HepG2 (cell line): Measurements from ENCODE around the gene TADA2B. TPM values are rescaled to one million over a fixed set of nuclear protein-coding genes. Genes with fewer than 3 reads are reported as not detected.

Experiments used
- AHDC1 ChIP-seq: sonication (generic); formaldehyde crosslinking; IDR thresholded peaks from 2 replicates; pipeline ENCODE4 v1.5.1; 2020; ENCODE audit warnings: mild to moderate bottlenecking, missing genetic modification reagents, borderline replicate concordance
- CREB3 ChIP-seq: sonication (generic); formaldehyde crosslinking; IDR thresholded peaks from 2 replicates; pipeline ENCODE4 v1.5.0; 2020; ENCODE audit warnings: missing genetic modification reagents
- FOSL1 ChIP-seq: sonication (generic); formaldehyde crosslinking; IDR thresholded peaks from 2 replicates; pipeline ENCODE4 v1.9.0; 2021; ENCODE audit warnings: missing genetic modification reagents, borderline replicate concordance
- FOXA3 ChIP-seq: IDR thresholded peaks from 2 replicates; pipeline ENCODE4 v1.6.1; 2016; ENCODE audit warnings: missing genetic modification reagents, missing compliant biosample characterization
- GLI4 ChIP-seq: sonication (generic); formaldehyde crosslinking; IDR thresholded peaks from 2 replicates; pipeline ENCODE4 v1.5.1; 2020; ENCODE audit warnings: missing genetic modification reagents, mild to moderate bottlenecking, moderate library complexity, borderline replicate concordance
- KLF11 ChIP-seq: IDR thresholded peaks from 2 replicates; pipeline ENCODE4 v1.6.1; 2016; ENCODE audit warnings: missing compliant biosample characterization
- RCOR2 ChIP-seq: IDR thresholded peaks from 2 replicates; pipeline ENCODE4 v1.6.1; 2016; ENCODE audit warnings: missing biosample characterization, missing genetic modification reagents
- THAP7 ChIP-seq: sonication (generic); formaldehyde crosslinking; IDR thresholded peaks from 2 replicates; pipeline ENCODE4 v1.8.1; 2023; ENCODE audit warnings: mild to moderate bottlenecking, missing genetic modification reagents
- ZBTB8A ChIP-seq: sonication (generic); formaldehyde crosslinking; IDR thresholded peaks from 2 replicates; pipeline ENCODE4 v1.4.0; 2020; ENCODE audit warnings: mild to moderate bottlenecking, low read depth, missing genetic modification reagents, borderline replicate concordance
- ZFP37 ChIP-seq: sonication (generic); formaldehyde crosslinking; IDR thresholded peaks from 2 replicates; pipeline ENCODE4 v1.4.0; 2020; ENCODE audit warnings: missing genetic modification reagents, borderline replicate concordance
- ZHX2 ChIP-seq, 2 experiments: sonication (generic) in 1 of 2; formaldehyde crosslinking in 1 of 2; IDR thresholded peaks; 2 replicates each; pipeline versions ENCODE4 v1.6.1 to v1.9.0; 2014 to 2022; ENCODE audit warnings: antibody characterized with exemption in 1 of 2, borderline replicate concordance in 1 of 2, inconsistent platforms in 1 of 2, low read depth in 1 of 2, missing genetic modification reagents in 1 of 2
- ZNF589 ChIP-seq: sonication (generic); formaldehyde crosslinking; conservative IDR thresholded peaks from 2 replicates; pipeline ENCODE4 v1.8.0; 2022; ENCODE audit warnings: mild to moderate bottlenecking, moderate library complexity, missing genetic modification reagents
- ZNF780A ChIP-seq: sonication (generic); formaldehyde crosslinking; IDR thresholded peaks from 2 replicates; pipeline ENCODE4 v1.8.0; 2022; ENCODE audit warnings: mild to moderate bottlenecking, missing genetic modification reagents, moderate library complexity
- polyA plus RNA-seq, 8 experiments: library from polyadenylated mRNA; depleted of rRNA in 3 of 8; stranded (reverse) in 7 of 8; unstranded in 1 of 8; fragments of >200 nt; fragmentation: Illumina TruSeq in 4 of 8; extraction: Trizol in 4 of 8; gene quantifications; 2 replicates each; pipeline versions ENCODE4 v1.2.1 to v1.2.3, GENCODE V29; 2011 to 2016; ENCODE audit warnings: low read depth in 4 of 8, missing spikeins in 1 of 8, mixed read lengths in 1 of 8; ENCODE audit not compliant: insufficient read depth in 1 of 8
- total RNA-seq, 5 experiments: library from RNA; depleted of rRNA; stranded (reverse); fragments of >200 nt; fragmentation: Illumina TruSeq; extraction: Trizol; gene quantifications; 2 replicates each; pipeline ENCODE4 v1.2.3, GENCODE V29; 2016; ENCODE audit warnings: low read depth in 1 of 5

The TADA2B gene
- total and polyA plus RNA-seq, 2 of the 13 experiments (the other 11 are each of a cell fraction or from before 2014, with no cell fraction given), result 4.6 to 8.9 TPM

- no peak for TF ChIP-seq AHDC1 (CRISPR knock-in tag)
- TF ChIP-seq ZFP37 (CRISPR knock-in tag), result no peak
- no peak for TF ChIP-seq RCOR2
- no peak for TF ChIP-seq ZBTB8A (CRISPR knock-in tag)
- no peak for TF ChIP-seq THAP7
- TF ChIP-seq ZNF780A (CRISPR knock-in tag), result no peak
- no peak for TF ChIP-seq GLI4 (CRISPR knock-in tag)
- no peak for TF ChIP-seq KLF11
- no peak for TF ChIP-seq ZHX2 (IDR thresholded peaks at IDR 0.05; ENCODE audit: low read depth)
- TF ChIP-seq ZHX2 (CRISPR knock-in tag; IDR thresholded peaks at IDR 0.05; ENCODE audit: borderline replicate concordance), result no peak
- TF ChIP-seq FOSL1 (CRISPR knock-in tag), result no peak
- no peak for TF ChIP-seq CREB3
- no peak for TF ChIP-seq ZNF589 (CRISPR knock-in tag)
- TF ChIP-seq FOXA3 (CRISPR knock-in tag), result peak; percentile 49; the same call in 1 of the 2 replicates
Observed at GRCh38 chr4:7103607-7104365, 60.6 kb downstream of the TADA2B start (continued).
